Mucosa of rectum (tissue), 2 donors: ENCODE data around the gene CNEP1R1.

Experiments used
- H3K27ac ChIP-seq, 2 donors: one replicate each; pipeline ENCODE4 v1.7.0; 2013; ENCODE audit warnings: inconsistent platforms in 2 of 2, low read depth in 2 of 2, low read length in 2 of 2
- H3K27me3 ChIP-seq, 2 donors: one replicate each; pipeline ENCODE4 v1.7.0; 2013; ENCODE audit warnings: low read length in 2 of 2; ENCODE audit not compliant: control insufficient read depth in 2 of 2, insufficient read depth in 2 of 2
- H3K36me3 ChIP-seq, 2 donors: one replicate each; pipeline ENCODE4 v1.7.0; 2013; ENCODE audit warnings: low read length in 2 of 2; ENCODE audit not compliant: control insufficient read depth in 2 of 2, insufficient read depth in 2 of 2
- H3K4me1 ChIP-seq, 2 donors: one replicate each; pipeline ENCODE4 v1.7.0; 2013; ENCODE audit warnings: low read length in 2 of 2, mild to moderate bottlenecking in 1 of 2; ENCODE audit not compliant: control insufficient read depth in 2 of 2, insufficient read depth in 2 of 2
- H3K4me3 ChIP-seq, 2 donors: one replicate each; pipeline ENCODE4 v1.7.0; 2013; ENCODE audit warnings: low read length in 2 of 2
- H3K9ac ChIP-seq, 2 donors: one replicate each; pipeline ENCODE4 v1.7.0; 2013; ENCODE audit warnings: low read length in 2 of 2, low read depth in 1 of 2, mild to moderate bottlenecking in 1 of 2
- H3K9me3 ChIP-seq, 2 donors: one replicate each; pipeline ENCODE4 v1.7.0; 2013; ENCODE audit warnings: low read length in 2 of 2; ENCODE audit not compliant: control insufficient read depth in 2 of 2
- donor health status: healthy.
- donor health status: Normal muscosa, but diverticular disease.

The CNEP1R1 gene

DNA sequence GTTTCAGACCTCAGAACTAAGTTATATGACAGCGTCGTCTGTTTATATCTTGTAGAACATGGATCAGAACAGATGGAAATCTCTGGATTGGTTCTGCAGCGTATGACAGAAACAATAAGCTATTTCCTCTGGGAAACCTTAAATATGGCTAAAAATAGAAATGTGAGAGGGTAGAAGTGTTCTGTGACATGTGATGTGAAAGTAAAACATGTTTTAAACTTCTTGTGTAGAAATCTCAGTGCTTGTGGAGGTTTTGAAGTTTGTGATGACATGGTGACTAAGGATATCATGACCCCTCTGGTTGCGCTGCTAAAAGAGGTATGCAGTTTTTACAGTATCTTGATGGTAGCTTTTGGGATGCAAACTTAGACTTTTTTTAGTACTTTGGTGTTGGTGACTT, 43.5 kb downstream of the CNEP1R1 start:
- Histone ChIP-seq H3K9me3 (no peaks in the 10 kb centered on the region), H3K27me3 (no peaks in the 10 kb centered on the region), H3K36me3 (peaks cover 17 to 18% of the 10 kb centered on the region in 2 donors), H3K4me3 (no peak overlapping the region), H3K9ac (no peak overlapping the region), H3K4me1 (peaks cover 13% of the 10 kb centered on the region in 2 donors), H3K27ac (no peak overlapping the region)

DNA sequence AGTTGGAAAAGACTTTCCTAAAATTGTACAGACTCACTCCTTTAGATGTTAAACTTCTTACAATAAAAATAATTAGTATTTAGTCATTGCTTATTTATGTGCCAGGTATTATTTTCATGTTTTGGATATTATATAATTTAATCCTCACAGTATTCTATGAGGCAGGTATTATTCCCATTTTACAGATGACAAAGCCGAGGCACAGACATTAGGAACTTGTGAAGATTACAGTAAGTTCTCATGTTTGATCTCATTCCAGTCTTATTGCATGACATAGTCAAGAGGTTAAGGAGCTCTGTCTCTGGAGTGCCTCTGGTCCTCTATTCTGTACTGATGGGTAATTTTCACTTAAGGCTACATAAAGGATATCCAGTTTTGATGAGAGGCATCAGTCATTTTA, 44.0 kb downstream of the CNEP1R1 start:
- H3K9me3 ChIP-seq = no peaks in the 10 kb centered on the region
- no peak overlapping the region for H3K4me3 ChIP-seq
- no peak overlapping the region for H3K27ac ChIP-seq
- no peaks in the 10 kb centered on the region for H3K27me3 ChIP-seq
- peaks cover 13% of the 10 kb centered on the region in 2 donors for H3K4me1 ChIP-seq
- H3K36me3 ChIP-seq = peaks cover 17 to 18% of the 10 kb centered on the region in 2 donors
- H3K9ac ChIP-seq = no peak overlapping the region

DNA sequence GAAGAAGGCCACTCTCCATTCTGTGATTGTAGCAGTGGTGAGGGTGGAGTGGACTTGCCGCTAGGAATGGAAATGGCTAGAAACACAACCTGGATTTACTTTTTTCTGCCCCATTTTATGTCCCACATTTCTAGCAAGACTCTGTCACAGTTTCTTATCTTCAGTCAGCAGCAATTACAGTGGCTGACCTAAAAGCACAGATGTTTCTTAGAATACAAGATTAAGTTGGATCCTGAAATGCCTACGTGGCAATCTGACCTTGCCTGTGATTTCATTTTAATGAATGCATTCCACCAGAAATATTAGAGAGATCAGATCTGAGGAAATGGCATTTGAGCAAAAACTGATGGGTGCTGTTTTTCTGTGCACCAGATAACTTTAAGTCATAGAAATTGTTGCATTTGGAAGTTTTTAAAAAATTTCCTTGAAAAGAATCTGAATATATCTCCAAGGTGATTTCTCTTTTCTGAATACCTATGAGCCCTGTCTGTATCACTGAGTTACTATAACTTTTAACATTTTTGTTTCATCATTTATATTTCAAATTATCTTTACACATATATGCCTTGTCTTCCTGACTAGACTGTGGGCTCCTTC, 46.1 kb downstream of the CNEP1R1 start:
- Histone ChIP-seq H3K36me3 (peaks cover 17 to 18% of the 10 kb centered on the region in 2 donors), H3K4me1 (peaks cover 13% of the 10 kb centered on the region in 2 donors), H3K4me3 (no peak overlapping the region), H3K9me3 (no peaks in the 10 kb centered on the region), H3K27ac (no peak overlapping the region), H3K27me3 (no peaks in the 10 kb centered on the region), H3K9ac (no peak overlapping the region)

DNA sequence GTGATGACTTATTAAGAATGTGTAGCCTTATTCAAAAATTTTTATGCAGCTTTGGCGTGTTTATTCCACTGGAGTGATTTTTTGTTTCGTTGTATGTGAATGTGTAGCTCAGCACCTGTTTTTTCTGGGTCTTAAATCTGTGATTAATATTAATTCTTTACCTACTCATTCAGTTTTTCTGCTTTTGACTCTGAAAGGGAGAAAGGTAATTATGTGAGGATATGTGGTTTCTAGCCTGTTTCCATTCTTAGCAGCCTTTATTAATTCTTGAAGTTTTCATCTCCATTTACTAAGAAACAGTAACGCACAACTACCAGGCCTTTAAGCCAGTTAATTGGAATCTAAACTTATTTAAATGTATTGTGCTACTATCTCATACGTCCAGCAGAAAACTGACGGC, 47.7 kb downstream of the CNEP1R1 start:
- H3K9me3 ChIP-seq = no peaks in the 10 kb centered on the region
- H3K4me1 ChIP-seq = peaks cover 3 to 6% of the 10 kb centered on the region in 2 donors
- H3K27me3 ChIP-seq = no peaks in the 10 kb centered on the region
- H3K9ac ChIP-seq = no peak overlapping the region
- no peak overlapping the region for H3K4me3 ChIP-seq
- no peak overlapping the region for H3K27ac ChIP-seq
- peaks cover 17 to 18% of the 10 kb centered on the region in 2 donors for H3K36me3 ChIP-seq

DNA sequence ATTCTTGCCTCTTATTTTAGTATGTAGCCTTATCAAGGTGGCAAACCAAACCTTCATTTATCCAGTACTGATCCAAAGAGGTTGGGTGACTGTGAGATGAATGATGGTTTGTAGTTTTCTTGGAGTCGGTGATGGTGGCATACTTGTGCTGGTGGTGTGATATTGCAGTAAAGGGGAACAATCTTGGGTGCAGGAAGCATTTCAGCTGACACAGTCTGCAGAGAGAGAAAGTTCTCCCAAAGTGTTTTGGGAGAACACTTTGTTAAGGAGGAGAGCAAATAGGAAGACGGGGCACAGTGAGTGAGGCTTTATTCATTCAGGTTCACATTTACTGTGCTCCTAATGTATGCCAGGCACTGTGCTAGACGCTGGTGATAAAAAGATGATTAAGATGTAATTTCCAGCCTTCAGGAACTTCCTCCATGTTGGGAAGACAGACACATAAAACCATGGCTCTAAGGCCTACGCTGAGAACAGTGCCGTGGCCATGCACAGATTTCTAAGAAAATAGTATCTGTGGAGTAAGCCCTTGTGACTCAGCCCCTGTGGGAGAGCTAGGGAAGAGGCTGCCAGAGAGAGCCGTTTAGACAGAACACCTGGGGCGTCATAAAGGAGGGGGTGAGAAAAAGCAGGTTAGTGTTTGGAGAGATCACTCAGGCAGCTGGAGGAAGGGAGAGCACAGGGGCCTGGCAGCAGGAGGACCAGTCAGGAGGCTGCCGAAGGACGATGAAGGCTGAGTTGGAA, 54.5 kb downstream of the CNEP1R1 start:
- H3K27me3 ChIP-seq = no peaks in the 10 kb centered on the region
- H3K4me1 ChIP-seq = no peaks in the 10 kb centered on the region
- H3K4me3 ChIP-seq = no peak overlapping the region
- H3K9me3 ChIP-seq = no peaks in the 10 kb centered on the region
- H3K27ac ChIP-seq = no peak overlapping the region
- no peak overlapping the region for H3K9ac ChIP-seq
- H3K36me3 ChIP-seq = peaks cover 24 to 25% of the 10 kb centered on the region in 2 donors

DNA sequence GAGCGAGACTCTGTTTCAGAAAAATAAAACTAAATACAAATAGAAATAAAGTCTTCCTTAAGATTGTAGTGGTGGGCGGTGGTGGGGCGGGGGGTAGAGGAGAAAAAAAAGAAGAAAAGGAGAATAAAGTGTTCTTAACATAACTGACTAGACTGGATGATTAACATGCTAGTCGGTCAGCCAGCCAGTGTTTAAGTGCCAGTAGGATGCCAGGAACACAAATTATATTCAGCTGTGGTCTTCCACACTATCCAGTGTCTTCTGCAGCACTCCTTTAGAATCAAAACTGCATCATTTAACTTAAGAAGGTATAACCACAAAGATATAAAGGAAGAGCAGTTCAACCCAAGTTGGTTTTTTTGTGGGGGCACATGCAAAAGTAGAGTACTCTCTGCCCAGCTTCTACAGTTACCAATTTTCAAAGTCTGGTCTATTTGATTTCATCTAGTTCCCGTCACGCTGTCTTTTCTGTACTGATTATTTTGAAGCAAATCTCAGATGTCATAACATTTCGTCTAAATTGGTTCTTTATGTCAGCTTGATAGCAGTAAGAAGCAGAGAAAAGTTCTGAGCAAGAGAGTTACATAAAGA, 56.5 kb downstream of the CNEP1R1 start:
- H3K9ac ChIP-seq = no peak overlapping the region
- H3K27me3 ChIP-seq = no peaks in the 10 kb centered on the region
- peaks cover 30 to 42% of the 10 kb centered on the region in 2 donors for H3K36me3 ChIP-seq
- no peaks in the 10 kb centered on the region for H3K9me3 ChIP-seq
- no peak overlapping the region for H3K27ac ChIP-seq
- no peaks in the 10 kb centered on the region for H3K4me1 ChIP-seq
- no peak overlapping the region for H3K4me3 ChIP-seq

DNA sequence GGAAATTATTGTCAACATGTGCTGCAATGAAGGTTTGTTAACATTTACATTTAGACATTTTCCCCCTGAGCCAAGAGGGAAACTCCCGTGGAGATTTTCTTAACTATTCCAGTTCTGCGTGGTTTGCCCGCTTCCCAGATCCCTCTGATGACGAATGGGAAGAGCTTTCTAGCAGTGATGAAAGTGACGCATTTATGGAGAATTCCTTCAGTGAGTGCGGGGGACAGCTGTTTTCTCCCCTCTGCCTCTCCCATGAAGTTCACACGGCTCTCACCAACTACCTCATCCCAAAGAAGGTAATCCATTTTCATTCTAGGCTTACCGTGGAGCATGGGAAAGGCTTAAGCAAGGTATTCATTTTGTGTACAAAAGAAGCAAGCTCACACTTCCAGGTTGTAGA, 59.0 kb downstream of the CNEP1R1 start:
- Histone ChIP-seq H3K27ac (no peak overlapping the region), H3K36me3 (peaks cover 35 to 46% of the 10 kb centered on the region in 2 donors), H3K9me3 (no peaks in the 10 kb centered on the region), H3K9ac (no peak overlapping the region), H3K4me1 (no peaks in the 10 kb centered on the region), H3K27me3 (no peaks in the 10 kb centered on the region), H3K4me3 (no peak overlapping the region)

DNA sequence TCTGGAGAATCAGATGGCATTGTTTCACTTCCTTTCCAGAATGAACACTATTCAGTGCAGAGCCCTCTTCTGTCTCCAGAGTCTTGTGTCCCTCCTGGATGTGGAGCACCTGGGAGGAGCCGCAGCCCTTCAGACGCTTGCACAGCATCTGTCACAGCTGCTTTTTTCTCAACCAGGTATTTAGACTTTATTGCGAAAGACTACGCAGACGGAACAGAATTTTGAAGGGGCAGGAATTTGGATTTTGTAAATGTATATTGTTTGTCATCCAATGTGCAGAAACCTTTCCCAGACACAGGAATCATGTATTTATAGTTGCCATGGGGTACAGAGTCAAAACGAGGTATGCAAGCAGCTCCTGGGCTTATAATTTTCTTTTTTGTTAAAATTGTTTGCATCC, 61.2 kb downstream of the CNEP1R1 start:
- Histone ChIP-seq H3K4me3 (no peak overlapping the region), H3K9ac (no peak overlapping the region), H3K36me3 (peaks cover 33 to 35% of the 10 kb centered on the region in 2 donors), H3K4me1 (no peaks in the 10 kb centered on the region), H3K27me3 (no peaks in the 10 kb centered on the region), H3K27ac (no peak overlapping the region), H3K9me3 (no peaks in the 10 kb centered on the region)
